PC-3 (cell line): ENCODE results near the gene REEP1.

Source experiments
- CTCF ChIP-seq: fragments of 300-600 bp; sonication (generic); conservative IDR thresholded peaks from 2 replicates; pipeline ENCODE4 v1.5.1; 2017; ENCODE audit warnings: antibody characterized with exemption, low read depth, mild to moderate bottlenecking, low read length
- EZH2 ChIP-seq: fragments of 300-600 bp; sonication (generic); IDR thresholded peaks from one replicate; pipeline ENCODE4 v1.6.1; 2017; ENCODE audit warnings: antibody characterized with exemption, mild to moderate bottlenecking, low read length; ENCODE audit not compliant: unreplicated experiment

- TF ChIP-seq CTCF = no peak
- TF ChIP-seq EZH2 = no peak
Observed at GRCh38 chr2:86358957-86359356, 21.5 kb upstream of the REEP1 start.
